ENCODE results near the gene SAP25. TPM values are rescaled to one million over a fixed set of nuclear protein-coding genes. Genes with fewer than 3 reads are reported as not detected.

The SAP25 gene
- total and polyA plus RNA-seq, 2 of the 8 experiments (the other 6 are each of a cell fraction or from before 2014, with no cell fraction given) = 3.6 to 5.8 TPM

GRCh38 chr7:100556541-100556940 is 17.2 kb downstream of the SAP25 start (continued):
- TF ChIP-seq EP300 (IDR thresholded peaks at IDR 0.05; ENCODE audit: borderline replicate concordance in 1 of 2, low read depth in 2 of 2, low read length in 2 of 2) (no peak), CHD1 (IDR thresholded peaks at IDR 0.05; ENCODE audit: low read depth, low read length) (no peak), SIN3A (conservative IDR thresholded peaks at IDR 0.05 in 1 of 2, IDR thresholded peaks at IDR 0.05 in 1 of 2; ENCODE audit: low read depth in 1 of 2, low read length in 2 of 2) (no peak)
